Thoracic aorta (tissue), 2 donors: ENCODE results near the gene KISS1. TPM values are rescaled to one million over a fixed set of nuclear protein-coding genes. Genes with fewer than 3 reads are reported as not detected.

Experiments
- ATAC-seq: fragments of 150-250 bp; one replicate; pipeline ENCODE4 v1.8.0; 2017; ENCODE audit warnings: low read depth; ENCODE audit not compliant: insufficient number of reproducible peaks, low FRiP score
- DNase-seq: peaks from one replicate; pipeline ENCODE4 v3.0.0-alpha.2; 2020; ENCODE audit warnings: low spot score
- H3K27ac ChIP-seq, 2 donors: fragments of 200-600 bp; sonication (generic); 1 replicate in 1 of 2; 2 replicates in 1 of 2; pipeline ENCODE4 v1.5.1; 2016; ENCODE audit warnings: mild to moderate bottlenecking in 2 of 2, moderate library complexity in 2 of 2
- H3K27me3 ChIP-seq: fragments of 200-600 bp; sonication (generic); replicated peaks from 2 replicates; pipeline ENCODE4 v1.6.0; 2016; ENCODE audit warnings: mild to moderate bottlenecking; ENCODE audit not compliant: insufficient read depth
- H3K36me3 ChIP-seq: fragments of 200-600 bp; sonication (generic); one replicate; pipeline ENCODE4 v1.5.1; 2016
- H3K4me1 ChIP-seq, 2 donors: fragments of 200-600 bp; sonication (generic); 1 replicate in 1 of 2; 2 replicates in 1 of 2; pipeline versions ENCODE4 v1.5.1 to v1.6.0; 2016; ENCODE audit warnings: low read depth in 2 of 2, mild to moderate bottlenecking in 1 of 2; ENCODE audit not compliant: control insufficient read depth in 1 of 2
- H3K4me3 ChIP-seq: fragments of 200-600 bp; sonication (generic); 2 replicates; pipeline ENCODE4 v1.5.1; 2016; ENCODE audit warnings: mild to moderate bottlenecking
- H3K9me3 ChIP-seq: fragments of 200-600 bp; sonication (generic); 2 replicates; pipeline ENCODE4 v1.5.1; 2016
- total RNA-seq, 2 donors: library from RNA; depleted of rRNA; stranded (reverse); fragments of >200 nt; gene quantifications; one replicate each; pipeline versions ENCODE4 v1.1.0 to v1.2.3, GENCODE V29; 2016
- TF ChIP-seq, protein P1 (sequence below): fragments of 200-600 bp; sonication (generic); IDR thresholded peaks from one replicate; pipeline ENCODE4 v1.5.1; 2019; ENCODE audit warnings: antibody characterized with exemption

The KISS1 gene
- total RNA-seq, 2 donors from 2014 or later: not detected

DNA sequence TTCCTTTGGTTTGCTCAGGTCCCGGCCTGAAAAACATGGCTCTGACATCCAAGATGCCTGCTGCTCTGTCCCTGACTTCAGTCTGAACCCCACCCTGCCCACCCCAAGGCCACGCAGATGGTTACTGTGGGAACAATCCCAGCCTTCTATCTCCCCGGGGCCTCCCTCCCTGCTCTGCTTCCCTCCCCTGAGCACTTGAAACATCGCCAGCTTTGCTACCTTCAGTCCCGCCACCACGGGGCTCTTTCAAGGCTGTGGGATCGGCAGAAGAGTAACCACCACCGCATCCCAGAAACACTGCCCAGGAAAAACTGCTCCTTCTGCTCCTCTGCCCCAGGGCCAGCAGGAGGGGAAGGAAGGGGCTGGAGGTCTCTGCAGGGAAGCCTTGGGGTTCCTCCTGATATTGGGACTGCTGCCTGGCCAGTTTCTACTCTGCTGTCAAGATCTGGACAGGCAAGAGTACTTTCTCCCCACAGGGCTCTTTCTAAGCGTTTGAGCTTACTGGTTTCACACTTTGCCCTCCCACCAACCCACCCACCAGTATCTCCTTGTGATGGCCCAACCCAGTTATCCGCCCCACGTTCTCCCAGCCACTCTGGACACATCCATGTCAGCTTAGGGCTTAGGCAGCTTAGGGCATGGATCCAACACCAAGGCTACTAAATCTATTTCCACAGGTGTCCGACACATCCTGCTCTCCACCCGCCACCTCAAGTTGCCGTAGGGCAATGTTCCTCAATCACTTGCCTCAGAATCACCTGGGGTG is 52.8 kb downstream of the KISS1 start:
- TF ChIP-seq, protein P1, sequence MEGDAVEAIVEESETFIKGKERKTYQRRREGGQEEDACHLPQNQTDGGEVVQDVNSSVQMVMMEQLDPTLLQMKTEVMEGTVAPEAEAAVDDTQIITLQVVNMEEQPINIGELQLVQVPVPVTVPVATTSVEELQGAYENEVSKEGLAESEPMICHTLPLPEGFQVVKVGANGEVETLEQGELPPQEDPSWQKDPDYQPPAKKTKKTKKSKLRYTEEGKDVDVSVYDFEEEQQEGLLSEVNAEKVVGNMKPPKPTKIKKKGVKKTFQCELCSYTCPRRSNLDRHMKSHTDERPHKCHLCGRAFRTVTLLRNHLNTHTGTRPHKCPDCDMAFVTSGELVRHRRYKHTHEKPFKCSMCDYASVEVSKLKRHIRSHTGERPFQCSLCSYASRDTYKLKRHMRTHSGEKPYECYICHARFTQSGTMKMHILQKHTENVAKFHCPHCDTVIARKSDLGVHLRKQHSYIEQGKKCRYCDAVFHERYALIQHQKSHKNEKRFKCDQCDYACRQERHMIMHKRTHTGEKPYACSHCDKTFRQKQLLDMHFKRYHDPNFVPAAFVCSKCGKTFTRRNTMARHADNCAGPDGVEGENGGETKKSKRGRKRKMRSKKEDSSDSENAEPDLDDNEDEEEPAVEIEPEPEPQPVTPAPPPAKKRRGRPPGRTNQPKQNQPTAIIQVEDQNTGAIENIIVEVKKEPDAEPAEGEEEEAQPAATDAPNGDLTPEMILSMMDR: no peak
- no peaks in the 10 kb centered on the region for H3K9me3 ChIP-seq
- DNase-seq (no peak), ATAC-seq (no peak)
- H3K4me3 ChIP-seq: no peak overlapping the region
- H3K27ac ChIP-seq: no peak overlapping the region
- H3K27me3 ChIP-seq: no peaks in the 10 kb centered on the region
- peaks cover 27% of the 10 kb centered on the region for H3K36me3 ChIP-seq
- no peaks in the 10 kb centered on the region for H3K4me1 ChIP-seq

- DNase-seq (no peak), ATAC-seq (no peak)
- TF ChIP-seq, protein P1: no peak
- Histone ChIP-seq H3K4me3 (no peak overlapping the region), H3K36me3 (peaks cover 31% of the 10 kb centered on the region), H3K4me1 (no peaks in the 10 kb centered on the region), H3K27me3 (no peaks in the 10 kb centered on the region), H3K9me3 (no peaks in the 10 kb centered on the region), H3K27ac (no peak overlapping the region)
These were observed 54.0 kb downstream of the KISS1 start for GRCh38 chr1:204142032-204142974.

DNA sequence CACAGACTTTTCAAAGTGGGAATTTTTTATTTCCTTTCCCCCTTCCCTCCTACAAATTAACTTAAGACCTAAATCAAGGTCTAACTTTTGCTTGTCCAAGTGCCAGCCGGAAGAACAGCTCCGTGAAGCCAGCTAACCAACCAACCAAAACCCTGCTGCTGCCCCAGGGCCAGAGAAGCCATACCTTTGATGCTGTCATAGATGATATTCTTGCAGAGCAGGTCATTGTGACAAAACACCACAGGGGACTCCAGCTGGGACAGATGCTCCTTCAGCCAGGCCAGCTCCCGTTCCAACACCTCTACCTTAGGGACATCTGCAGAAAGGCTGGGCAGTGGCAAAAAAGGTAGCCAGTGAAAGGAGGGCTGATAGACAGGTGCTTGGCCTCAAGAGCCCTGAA is 55.2 kb downstream of the KISS1 start:
- DNase-seq (no peak), ATAC-seq (no peak)
- H3K4me1 ChIP-seq: no peaks in the 10 kb centered on the region
- H3K4me3 ChIP-seq: no peak overlapping the region
- no peak overlapping the region for H3K27ac ChIP-seq
- H3K9me3 ChIP-seq: no peaks in the 10 kb centered on the region
- TF ChIP-seq, protein P1: no peak
- H3K36me3 ChIP-seq: peaks cover 24% of the 10 kb centered on the region
- no peaks in the 10 kb centered on the region for H3K27me3 ChIP-seq

Other genes with a start within 250 kb of the KISS1 start
- gene SOX13, start 123.4 kb downstream of the KISS1 start, total RNA-seq: 10 to 100 TPM; 27.2 to 33.2 TPM
- gene ETNK2, start 44.4 kb downstream of the KISS1 start, total RNA-seq: 10 to 100 TPM; 18.0 to 24.5 TPM
- not detected for gene REN, start 30.2 kb downstream of the KISS1 start, total RNA-seq
- gene GOLT1A, start 17.5 kb upstream of the KISS1 start, total RNA-seq: not detected
- 1 to 10 TPM; 5.1 to 6.9 TPM for gene PLEKHA6, start 163.4 kb upstream of the KISS1 start, total RNA-seq
- gene PPP1R15B, start 215.3 kb upstream of the KISS1 start, total RNA-seq: 10 to 100 TPM; 40.1 to 64.5 TPM